ENCODE measurements around the gene RNLS. TPM values are rescaled to one million over a fixed set of nuclear protein-coding genes. Genes with fewer than 3 reads are reported as not detected.

The RNLS gene
- total and polyA plus RNA-seq, 4 donors, result 5.8 to 11.6 (median 7.9) TPM

DNA sequence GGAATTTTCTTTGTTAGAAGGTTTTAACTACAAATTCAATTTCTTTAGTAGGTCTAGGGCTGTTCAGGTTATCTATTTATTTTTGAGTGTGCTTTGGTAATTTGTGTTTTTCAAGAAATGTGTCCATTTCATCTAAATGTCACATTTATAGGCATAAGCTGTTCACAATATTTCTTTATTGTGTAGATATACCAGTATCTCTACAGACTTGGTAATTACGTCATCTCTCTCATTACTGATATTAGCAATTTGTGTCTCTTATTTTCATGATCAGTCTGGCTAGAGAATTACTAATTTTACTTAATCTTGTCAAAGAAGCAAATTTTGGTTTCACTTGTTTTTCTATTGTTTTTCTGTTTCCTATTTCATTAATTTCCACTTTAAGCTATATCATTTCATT, 152.0 kb downstream of the RNLS start:
- peaks cover 0 to 6% (median 0%) of the 10 kb centered on the region in 5 donors for H3K4me1 ChIP-seq (ENCODE audit: control insufficient read depth in 5 of 5, insufficient read depth in 5 of 5, low read length in 5 of 5)
- H3K9me3 ChIP-seq (ENCODE audit: control insufficient read depth in 4 of 4, insufficient read depth in 3 of 4, low read length in 3 of 4), result no peaks in the 10 kb centered on the region
- no peak for DNase-seq
- no peak for ATAC-seq (ENCODE audit: insufficient read depth, low FRiP score)
- no peak overlapping the region for H3K4me3 ChIP-seq
- no peaks in the 10 kb centered on the region for H3K36me3 ChIP-seq (ENCODE audit: control insufficient read depth in 4 of 4, insufficient read depth in 4 of 4, low read length in 4 of 4)
- no peaks in the 10 kb centered on the region for H3K27me3 ChIP-seq (ENCODE audit: control insufficient read depth in 3 of 3, insufficient read depth in 3 of 3, low read length in 2 of 3)
- H3K9ac ChIP-seq (ENCODE audit: insufficient read depth in 1 of 2, low read length in 2 of 2), result no peak overlapping the region
- WGBS, 2 donors, result 97 to 100% methylated on average over 1 of the region's 1 CpG
- no peak overlapping the region for H3K27ac ChIP-seq (ENCODE audit: low read depth in 1 of 2, low read length in 1 of 2)
- TF ChIP-seq CTCF (IDR thresholded peaks at IDR 0.05; ENCODE audit: control extremely low read depth, extremely low read depth), result no peak

GRCh38 chr10:88428976-88429375, 154.1 kb downstream of the RNLS start:
- Histone ChIP-seq H3K9me3 (ENCODE audit: control insufficient read depth in 4 of 4, insufficient read depth in 3 of 4, low read length in 3 of 4) (no peaks in the 10 kb centered on the region), H3K4me3 (no peak overlapping the region), H3K27me3 (ENCODE audit: control insufficient read depth in 3 of 3, insufficient read depth in 3 of 3, low read length in 2 of 3) (no peaks in the 10 kb centered on the region), H3K4me1 (ENCODE audit: control insufficient read depth in 5 of 5, insufficient read depth in 5 of 5, low read length in 5 of 5) (peaks cover 0 to 20% (median 0%) of the 10 kb centered on the region in 5 donors), H3K9ac (ENCODE audit: insufficient read depth in 1 of 2, low read length in 2 of 2) (no peak overlapping the region), H3K27ac (ENCODE audit: low read depth in 1 of 2, low read length in 1 of 2) (no peak overlapping the region), H3K36me3 (ENCODE audit: control insufficient read depth in 4 of 4, insufficient read depth in 4 of 4, low read length in 4 of 4) (no peaks in the 10 kb centered on the region)
- TF ChIP-seq CTCF (IDR thresholded peaks at IDR 0.05; ENCODE audit: control extremely low read depth, extremely low read depth), result no peak
- ATAC-seq (ENCODE audit: insufficient read depth, low FRiP score) (no peak), DNase-seq (no peak)
- WGBS, 2 donors, result 78 to 100% methylated on average over 1 of the region's 1 CpG

- 68 to 85% methylated on average over 1 of the region's 1 CpG for whole genome bisulfite sequencing, 2 donors
- Histone ChIP-seq H3K9ac (ENCODE audit: insufficient read depth in 1 of 2, low read length in 2 of 2) (no peak overlapping the region), H3K9me3 (ENCODE audit: control insufficient read depth in 4 of 4, insufficient read depth in 3 of 4, low read length in 3 of 4) (no peaks in the 10 kb centered on the region), H3K4me1 (ENCODE audit: control insufficient read depth in 5 of 5, insufficient read depth in 5 of 5, low read length in 5 of 5) (peaks cover 0 to 20% (median 0%) of the 10 kb centered on the region in 5 donors), H3K27ac (ENCODE audit: low read depth in 1 of 2, low read length in 1 of 2) (peak overlapping the region in 1 of 2 donors; percentile 6), H3K27me3 (ENCODE audit: control insufficient read depth in 3 of 3, insufficient read depth in 3 of 3, low read length in 2 of 3) (no peaks in the 10 kb centered on the region), H3K36me3 (ENCODE audit: control insufficient read depth in 4 of 4, insufficient read depth in 4 of 4, low read length in 4 of 4) (no peaks in the 10 kb centered on the region), H3K4me3 (no peak overlapping the region)
- no peak for ATAC-seq (ENCODE audit: insufficient read depth, low FRiP score)
- TF ChIP-seq CTCF (IDR thresholded peaks at IDR 0.05; ENCODE audit: control extremely low read depth, extremely low read depth), result no peak
- no peak for DNase-seq
Observed at GRCh38 chr10:88428442-88428841, 154.7 kb downstream of the RNLS start.

- no peak overlapping the region for H3K27ac ChIP-seq (ENCODE audit: low read depth in 1 of 2, low read length in 1 of 2)
- no peaks in the 10 kb centered on the region for H3K9me3 ChIP-seq (ENCODE audit: control insufficient read depth in 4 of 4, insufficient read depth in 3 of 4, low read length in 3 of 4)
- ATAC-seq (ENCODE audit: insufficient read depth, low FRiP score), result no peak
- no peak for TF ChIP-seq CTCF (IDR thresholded peaks at IDR 0.05; ENCODE audit: control extremely low read depth, extremely low read depth)
- DNase-seq, result no peak
- no peak overlapping the region for H3K4me3 ChIP-seq
- no peaks in the 10 kb centered on the region for H3K36me3 ChIP-seq (ENCODE audit: control insufficient read depth in 4 of 4, insufficient read depth in 4 of 4, low read length in 4 of 4)
- H3K4me1 ChIP-seq (ENCODE audit: control insufficient read depth in 5 of 5, insufficient read depth in 5 of 5, low read length in 5 of 5), result peaks cover 0 to 20% (median 0%) of the 10 kb centered on the region in 5 donors
- 91 to 93% methylated on average over 2 of the region's 2 CpGs for WGBS, 2 donors
- H3K27me3 ChIP-seq (ENCODE audit: control insufficient read depth in 3 of 3, insufficient read depth in 3 of 3, low read length in 2 of 3), result no peaks in the 10 kb centered on the region
- no peak overlapping the region for H3K9ac ChIP-seq (ENCODE audit: insufficient read depth in 1 of 2, low read length in 2 of 2)
Observed at GRCh38 chr10:88427024-88427423, 156.1 kb downstream of the RNLS start.

All from lung (tissue), 12 donors.